ENCODE results near the gene SLC4A5.

GRCh38 chr2:74334931-74335333 is 8.3 kb downstream of the SLC4A5 start:
- TF ChIP-seq NFIC (IDR thresholded peaks at IDR 0.05) (no peak), MAX (IDR thresholded peaks at IDR 0.05) (no peak), RAD21 (IDR thresholded peaks at IDR 0.05; ENCODE audit: low read depth) (peak; percentile 84), EP300 (IDR thresholded peaks at IDR 0.05; ENCODE audit: borderline replicate concordance) (no peak), YY1 (IDR thresholded peaks at IDR 0.05; ENCODE audit: low read depth) (no peak), TAF1 (IDR thresholded peaks at IDR 0.05; ENCODE audit: low read depth) (no peak), CREB1 (IDR thresholded peaks at IDR 0.05; ENCODE audit: low read depth) (no peak), ZBTB7A (IDR thresholded peaks at IDR 0.05; ENCODE audit: low read depth) (no peak)
